ENCODE data around the gene ANKRD29.

The ANKRD29 gene

GRCh38 chr18:23626451-23627279, 36.0 kb downstream of the ANKRD29 start:
- Histone ChIP-seq H4K91ac (ENCODE audit: low read depth, low read length, poor library complexity) (no peak overlapping the region), H2BK12ac (ENCODE audit: low read length) (no peak overlapping the region), H3K9me3 (replicated peaks in 1 of 2; ENCODE audit: control insufficient read depth in 2 of 2, insufficient read depth in 1 of 2, low read depth in 1 of 2, low read length in 2 of 2) (no peaks in the 10 kb centered on the region), H3K4me1 (ENCODE audit: control insufficient read depth in 2 of 2, insufficient read depth in 1 of 2, low read depth in 1 of 2, low read length in 2 of 2) (peaks cover 0 to 1% of the 10 kb centered on the region in 2 donors), H2BK5ac (ENCODE audit: low read length) (no peak overlapping the region), H3K27ac (replicated peaks; ENCODE audit: low read length) (no peak overlapping the region), H4K8ac (ENCODE audit: low read depth, low read length) (no peak overlapping the region), H2BK120ac (ENCODE audit: low read depth, low read length) (no peak overlapping the region), H3K14ac (ENCODE audit: low read length) (no peak overlapping the region), H3K36me3 (replicated peaks in 1 of 2; ENCODE audit: control insufficient read depth in 2 of 2, insufficient read depth in 2 of 2, low read length in 2 of 2) (no peaks in the 10 kb centered on the region), H3K79me1 (ENCODE audit: low read depth, low read length) (no peaks in the 10 kb centered on the region), H2BK15ac (ENCODE audit: low read length) (no peak overlapping the region), H3K18ac (ENCODE audit: low read length) (no peak overlapping the region), H3K27me3 (ENCODE audit: control insufficient read depth in 3 of 3, insufficient read depth in 3 of 3, low read depth in 1 of 3, low read length in 3 of 3) (peaks cover 0 to 8% (median 5%) of the 10 kb centered on the region in 3 experiments), H3K4me2 (ENCODE audit: insufficient read depth, low read length, poor library complexity, severe bottlenecking) (no peak overlapping the region), H3K4ac (ENCODE audit: low read length) (no peak overlapping the region), H2AFZ (ENCODE audit: low read length) (no peak overlapping the region), H3K23ac (ENCODE audit: low read depth, low read length, poor library complexity) (no peak overlapping the region), H2AK5ac (ENCODE audit: low read depth, low read length) (no peak overlapping the region), H3K9ac (ENCODE audit: low read depth, low read length, poor library complexity) (no peak overlapping the region), H3K4me3 (ENCODE audit: low read length in 2 of 2) (no peak overlapping the region)
- no peak for DNase-seq (ENCODE audit: low spot score)
- no CpG with 5 or more reads among the region's 4 CpGs for WGBS, 2 donors (ENCODE audit: extremely low coverage in 2 of 2, insufficient read length in 2 of 2, insufficient replicate concordance in 1 of 2)

- Histone ChIP-seq H2BK5ac (ENCODE audit: low read length) (no peak overlapping the region), H3K9me3 (replicated peaks in 1 of 2; ENCODE audit: control insufficient read depth in 2 of 2, insufficient read depth in 1 of 2, low read depth in 1 of 2, low read length in 2 of 2) (no peaks in the 10 kb centered on the region), H4K8ac (ENCODE audit: low read depth, low read length) (no peak overlapping the region), H2AFZ (ENCODE audit: low read length) (no peak overlapping the region), H2AK5ac (ENCODE audit: low read depth, low read length) (no peak overlapping the region), H3K14ac (ENCODE audit: low read length) (no peak overlapping the region), H3K4me2 (ENCODE audit: insufficient read depth, low read length, poor library complexity, severe bottlenecking) (no peak overlapping the region), H3K9ac (ENCODE audit: low read depth, low read length, poor library complexity) (no peak overlapping the region), H2BK120ac (ENCODE audit: low read depth, low read length) (no peak overlapping the region), H3K79me1 (ENCODE audit: low read depth, low read length) (peaks cover 2% of the 10 kb centered on the region), H2BK15ac (ENCODE audit: low read length) (no peak overlapping the region), H3K4me1 (ENCODE audit: control insufficient read depth in 2 of 2, insufficient read depth in 1 of 2, low read depth in 1 of 2, low read length in 2 of 2) (peaks cover 3 to 5% of the 10 kb centered on the region in 2 donors), H3K4ac (ENCODE audit: low read length) (no peak overlapping the region), H2BK12ac (ENCODE audit: low read length) (no peak overlapping the region), H3K23ac (ENCODE audit: low read depth, low read length, poor library complexity) (no peak overlapping the region), H3K36me3 (replicated peaks in 1 of 2; ENCODE audit: control insufficient read depth in 2 of 2, insufficient read depth in 2 of 2, low read length in 2 of 2) (no peaks in the 10 kb centered on the region), H3K4me3 (ENCODE audit: low read length in 2 of 2) (no peak overlapping the region), H3K18ac (ENCODE audit: low read length) (no peak overlapping the region), H3K27me3 (ENCODE audit: control insufficient read depth in 3 of 3, insufficient read depth in 3 of 3, low read depth in 1 of 3, low read length in 3 of 3) (peaks cover 12 to 41% (median 34%) of the 10 kb centered on the region in 3 experiments), H3K27ac (replicated peaks; ENCODE audit: low read length) (no peak overlapping the region), H4K91ac (ENCODE audit: low read depth, low read length, poor library complexity) (no peak overlapping the region)
- no peak for DNase-seq (ENCODE audit: low spot score)
- WGBS, 2 donors (ENCODE audit: extremely low coverage in 2 of 2, insufficient read length in 2 of 2, insufficient replicate concordance in 1 of 2): no CpG with 5 or more reads among the region's 3 CpGs
Measured at GRCh38 chr18:23623040-23623439, 39.7 kb downstream of the ANKRD29 start.

- no peaks in the 10 kb centered on the region for H3K9me3 ChIP-seq (replicated peaks in 1 of 2; ENCODE audit: control insufficient read depth in 2 of 2, insufficient read depth in 1 of 2, low read depth in 1 of 2, low read length in 2 of 2)
- no peak overlapping the region for H3K4ac ChIP-seq (ENCODE audit: low read length)
- H3K27me3 ChIP-seq (ENCODE audit: control insufficient read depth in 3 of 3, insufficient read depth in 3 of 3, low read depth in 1 of 3, low read length in 3 of 3): peaks cover 12 to 49% (median 38%) of the 10 kb centered on the region in 3 experiments
- H4K91ac ChIP-seq (ENCODE audit: low read depth, low read length, poor library complexity): no peak overlapping the region
- peaks cover 2% of the 10 kb centered on the region for H3K79me1 ChIP-seq (ENCODE audit: low read depth, low read length)
- peak overlapping the region; percentile 40 for H2AK5ac ChIP-seq (ENCODE audit: low read depth, low read length)
- H2BK5ac ChIP-seq (ENCODE audit: low read length): no peak overlapping the region
- peaks cover 3 to 5% of the 10 kb centered on the region in 2 donors for H3K4me1 ChIP-seq (ENCODE audit: control insufficient read depth in 2 of 2, insufficient read depth in 1 of 2, low read depth in 1 of 2, low read length in 2 of 2)
- peak; percentile 6 for DNase-seq (ENCODE audit: low spot score)
- peak overlapping the region; percentile 62 for H3K23ac ChIP-seq (ENCODE audit: low read depth, low read length, poor library complexity)
- H2AFZ ChIP-seq (ENCODE audit: low read length): peak overlapping the region; percentile 85
- H3K36me3 ChIP-seq (replicated peaks in 1 of 2; ENCODE audit: control insufficient read depth in 2 of 2, insufficient read depth in 2 of 2, low read length in 2 of 2): no peaks in the 10 kb centered on the region
- no peak overlapping the region for H2BK15ac ChIP-seq (ENCODE audit: low read length)
- H2BK120ac ChIP-seq (ENCODE audit: low read depth, low read length): no peak overlapping the region
- H3K9ac ChIP-seq (ENCODE audit: low read depth, low read length, poor library complexity): peak overlapping the region; percentile 73
- no peak overlapping the region for H2BK12ac ChIP-seq (ENCODE audit: low read length)
- H3K18ac ChIP-seq (ENCODE audit: low read length): peak overlapping the region; percentile 72
- no peak overlapping the region for H4K8ac ChIP-seq (ENCODE audit: low read depth, low read length)
- peak overlapping the region; percentile 23 to 76 for H3K4me3 ChIP-seq (ENCODE audit: low read length in 2 of 2)
- peak overlapping the region; percentile 81 for H3K4me2 ChIP-seq (ENCODE audit: insufficient read depth, low read length, poor library complexity, severe bottlenecking)
- no CpG with 5 or more reads among the region's 41 CpGs for WGBS, 2 donors (ENCODE audit: extremely low coverage in 2 of 2, insufficient read length in 2 of 2, insufficient replicate concordance in 1 of 2)
- H3K27ac ChIP-seq (replicated peaks; ENCODE audit: low read length): no peak overlapping the region
- H3K14ac ChIP-seq (ENCODE audit: low read length): peak overlapping the region; percentile 42
Measured at GRCh38 chr18:23619388-23619881, 43.3 kb downstream of the ANKRD29 start.

GRCh38 chr18:23618862-23619387, 43.8 kb downstream of the ANKRD29 start:
- no peak overlapping the region for H3K27ac ChIP-seq (replicated peaks; ENCODE audit: low read length)
- peak overlapping the region; percentile 23 to 76 for H3K4me3 ChIP-seq (ENCODE audit: low read length in 2 of 2)
- peaks cover 3 to 5% of the 10 kb centered on the region in 2 donors for H3K4me1 ChIP-seq (ENCODE audit: control insufficient read depth in 2 of 2, insufficient read depth in 1 of 2, low read depth in 1 of 2, low read length in 2 of 2)
- H3K9ac ChIP-seq (ENCODE audit: low read depth, low read length, poor library complexity): peak overlapping the region; percentile 73
- H3K9me3 ChIP-seq (replicated peaks in 1 of 2; ENCODE audit: control insufficient read depth in 2 of 2, insufficient read depth in 1 of 2, low read depth in 1 of 2, low read length in 2 of 2): no peaks in the 10 kb centered on the region
- no peak overlapping the region for H2BK120ac ChIP-seq (ENCODE audit: low read depth, low read length)
- no peak overlapping the region for H3K14ac ChIP-seq (ENCODE audit: low read length)
- no peak overlapping the region for H2BK12ac ChIP-seq (ENCODE audit: low read length)
- H3K4ac ChIP-seq (ENCODE audit: low read length): no peak overlapping the region
- H3K27me3 ChIP-seq (ENCODE audit: control insufficient read depth in 3 of 3, insufficient read depth in 3 of 3, low read depth in 1 of 3, low read length in 3 of 3): peaks cover 12 to 49% (median 38%) of the 10 kb centered on the region in 3 experiments
- no peak overlapping the region for H2BK15ac ChIP-seq (ENCODE audit: low read length)
- no peak overlapping the region for H2BK5ac ChIP-seq (ENCODE audit: low read length)
- DNase-seq (ENCODE audit: low spot score): peak; percentile 51
- peak overlapping the region; percentile 81 for H3K4me2 ChIP-seq (ENCODE audit: insufficient read depth, low read length, poor library complexity, severe bottlenecking)
- H4K91ac ChIP-seq (ENCODE audit: low read depth, low read length, poor library complexity): no peak overlapping the region
- no peak overlapping the region for H3K23ac ChIP-seq (ENCODE audit: low read depth, low read length, poor library complexity)
- H3K36me3 ChIP-seq (replicated peaks in 1 of 2; ENCODE audit: control insufficient read depth in 2 of 2, insufficient read depth in 2 of 2, low read length in 2 of 2): no peaks in the 10 kb centered on the region
- peaks cover 2% of the 10 kb centered on the region for H3K79me1 ChIP-seq (ENCODE audit: low read depth, low read length)
- H2AK5ac ChIP-seq (ENCODE audit: low read depth, low read length): peak overlapping the region; percentile 40
- WGBS, 2 donors (ENCODE audit: extremely low coverage in 2 of 2, insufficient read length in 2 of 2, insufficient replicate concordance in 1 of 2): no CpG with 5 or more reads among the region's 18 CpGs
- H4K8ac ChIP-seq (ENCODE audit: low read depth, low read length): no peak overlapping the region
- H2AFZ ChIP-seq (ENCODE audit: low read length): peak overlapping the region; percentile 85
- H3K18ac ChIP-seq (ENCODE audit: low read length): peak overlapping the region; percentile 72
